HCT116 (cell line): Measurements from ENCODE around the gene MBD3L3. TPM values are rescaled to one million over a fixed set of nuclear protein-coding genes. Genes with fewer than 3 reads are reported as not detected.

Experiments used
- ATAC-seq: fragments of 200-7000 bp; cut with Tn5 transposase; 2 replicates; pipeline ENCODE4 v1.9.1; 2020; ENCODE audit warnings: mild to moderate bottlenecking, moderate library complexity
- BruUV-seq: library from RNA; stranded (reverse); fragments of 400-500 nt; replicated peaks from 2 replicates; lab custom pipeline; 2021; lab: Mats Ljungman, UMichigan
- CTCF ChIA-PET: fragments of 300-600 bp; sonication (Branson Sonifier 250); formaldehyde crosslinking; loops from one replicate; lab custom pipeline; 2021; ENCODE audit warnings: antibody characterized with exemption; lab: Charles Lee
- POLR2A ChIA-PET: fragments of 300-600, 350-600 bp; sonication (Branson Sonifier 250); formaldehyde crosslinking; loops from one replicate; lab custom pipeline; 2021; ENCODE audit warnings: antibody characterized with exemption; lab: Charles Lee
- RAD21 ChIA-PET, 2 experiments: fragments of 300-600 bp; sonication (Branson Sonifier 250); formaldehyde crosslinking; loops; one replicate each; lab custom pipeline; 2023; ENCODE audit warnings: low total read pairs in 2 of 2; ENCODE audit not compliant: uncharacterized antibody in 2 of 2, unreplicated experiment in 2 of 2, low non-redundant PET in 1 of 2; lab: Charles Lee
- DNase-seq: peaks from one replicate; pipeline ENCODE4 v3.0.0-alpha.2; 2010; ENCODE audit warnings: low read depth, low spot score
- H2AFZ ChIP-seq: fragments of 200-600 bp; shearing (Covaris generic), sonication (generic); 2 replicates; pipeline ENCODE4 v1.6.1; 2017; ENCODE audit warnings: low read depth, mixed run types, mixed read lengths, antibody characterized with exemption, low read length; ENCODE audit not compliant: poor library complexity, severe bottlenecking
- H3K27ac ChIP-seq: 2 replicates; pipeline ENCODE4 v1.5.1; 2012; ENCODE audit warnings: low read depth, low read length
- H3K27me3 ChIP-seq: fragments of 200-600 bp; sonication (generic); 2 replicates; pipeline ENCODE4 v1.6.1; 2016; ENCODE audit warnings: mixed run types, low read length, mixed read lengths; ENCODE audit not compliant: insufficient read depth
- H3K36me3 ChIP-seq, 2 experiments: fragments of 200-500 bp in 1 of 2; fragments of 200-600 bp in 1 of 2; sonication (Bioruptor generic) in 1 of 2; sonication (generic) in 1 of 2; 2 replicates each; pipeline versions ENCODE4 v1.5.1 to v1.6.1; 2014 to 2016; ENCODE audit warnings: low read length in 2 of 2, inconsistent platforms in 1 of 2, mixed read lengths in 1 of 2, mixed run types in 1 of 2; ENCODE audit not compliant: insufficient read depth in 2 of 2, control insufficient read depth in 1 of 2
- H3K4me1 ChIP-seq, 2 experiments: fragments of 200-600 bp in 1 of 2; sonication (generic) in 1 of 2; 2 replicates each; pipeline versions ENCODE4 v1.5.1 to v1.6.1; 2012 to 2017; ENCODE audit warnings: low read length in 2 of 2, inconsistent platforms in 1 of 2, mild to moderate bottlenecking in 1 of 2, mixed read lengths in 1 of 2, mixed run types in 1 of 2, moderate library complexity in 1 of 2; ENCODE audit not compliant: insufficient read depth in 2 of 2, control insufficient read depth in 1 of 2
- H3K4me2 ChIP-seq: fragments of 200-600 bp; sonication (generic); 2 replicates; pipeline ENCODE4 v1.6.1; 2017; ENCODE audit warnings: mixed run types, low read length, mixed read lengths
- H3K4me3 ChIP-seq, 2 experiments: fragments of 200-600 bp in 1 of 2; sonication (generic) in 1 of 2; replicated peaks in 1 of 2; 2 replicates each; pipeline ENCODE4 v1.5.1; 2011 to 2016; ENCODE audit warnings: low read length in 2 of 2, control low read depth in 1 of 2, low read depth in 1 of 2, mild to moderate bottlenecking in 1 of 2, mixed read lengths in 1 of 2, mixed run types in 1 of 2
- H3K79me2 ChIP-seq: fragments of 200-600 bp; sonication (generic); 2 replicates; pipeline ENCODE4 v1.6.1; 2017; ENCODE audit warnings: mild to moderate bottlenecking, mixed run types, low read length, moderate library complexity, mixed read lengths; ENCODE audit not compliant: insufficient read depth
- H3K9ac ChIP-seq: fragments of 200-600 bp; sonication (generic); 2 replicates; pipeline ENCODE4 v1.6.1; 2016; ENCODE audit warnings: low read length, mixed read lengths
- H3K9me2 ChIP-seq: fragments of 200-600 bp; sonication (generic), shearing (Covaris generic); 2 replicates; pipeline ENCODE4 v1.6.1; 2017; ENCODE audit warnings: mixed run types, mild to moderate bottlenecking, moderate library complexity; ENCODE audit not compliant: insufficient read depth
- H3K9me3 ChIP-seq, 2 experiments: fragments of 200-500 bp in 1 of 2; fragments of 200-600 bp in 1 of 2; sonication (Bioruptor generic) in 1 of 2; sonication (generic) in 1 of 2; 2 replicates each; pipeline ENCODE4 v1.6.1; 2014 to 2017; ENCODE audit warnings: low read length in 2 of 2, mixed read lengths in 2 of 2, inconsistent platforms in 1 of 2, low read depth in 1 of 2, mild to moderate bottlenecking in 1 of 2, mixed run types in 1 of 2, moderate library complexity in 1 of 2; ENCODE audit not compliant: control insufficient read depth in 1 of 2, insufficient read depth in 1 of 2
- H4K20me1 ChIP-seq: fragments of 200-600 bp; sonication (generic), shearing (Covaris generic); 2 replicates; pipeline ENCODE4 v1.6.1; 2017; ENCODE audit warnings: mixed run types, mild to moderate bottlenecking, moderate library complexity; ENCODE audit not compliant: insufficient read depth
- CEBPB ChIP-seq: IDR thresholded peaks from 2 replicates; pipeline ENCODE4 v1.6.1; 2012; ENCODE audit warnings: low read depth
- EGR1 ChIP-seq: IDR thresholded peaks from 2 replicates; pipeline ENCODE4 v1.6.1; 2012; ENCODE audit warnings: low read depth
- ELF1 ChIP-seq: IDR thresholded peaks from 2 replicates; pipeline ENCODE4 v1.6.1; 2012; ENCODE audit warnings: low read depth, borderline replicate concordance
- EZH2 ChIP-seq: fragments of 200-600 bp; sonication (generic); IDR thresholded peaks from 2 replicates; pipeline ENCODE4 v1.6.1; 2017; ENCODE audit warnings: antibody characterized with exemption, mixed run types
- EZH2phosphoT487 ChIP-seq: fragments of 200-600 bp; IDR thresholded peaks from 2 replicates; pipeline ENCODE4 v1.6.1; 2018; ENCODE audit warnings: antibody characterized with exemption, borderline replicate concordance
- JUND ChIP-seq: IDR thresholded peaks from 2 replicates; pipeline ENCODE4 v1.6.1; 2012
- POLR2AphosphoS5 ChIP-seq: IDR thresholded peaks from 2 replicates; pipeline ENCODE4 v1.6.1; 2011; ENCODE audit warnings: mild to moderate bottlenecking, low read depth, low read length, moderate library complexity
- SP1 ChIP-seq: IDR thresholded peaks from 2 replicates; pipeline ENCODE4 v1.6.1; 2012; ENCODE audit warnings: low read depth
- SRF ChIP-seq: IDR thresholded peaks from 2 replicates; pipeline ENCODE4 v1.6.1; 2012; ENCODE audit warnings: low read depth
- ZBTB33 ChIP-seq: IDR thresholded peaks from 2 replicates; pipeline ENCODE4 v1.6.1; 2011; ENCODE audit warnings: mild to moderate bottlenecking, low read length, moderate library complexity; ENCODE audit not compliant: insufficient replicate concordance; ENCODE audit errors: extremely low read depth
- ZFX ChIP-seq: fragments of 450-650 bp; IDR thresholded peaks from 2 replicates; pipeline ENCODE4 v1.6.1; 2017
- ZNF274 ChIP-seq: fragments of 200-500 bp; sonication (Bioruptor generic); IDR thresholded peaks from 2 replicates; pipeline ENCODE4 v1.6.1; 2014; ENCODE audit warnings: mild to moderate bottlenecking, low read depth, low read length, inconsistent platforms
- intact Hi-C: fragments of 100-400 bp; cut with micrococcal nuclease; formaldehyde crosslinking; loops from 2 replicates; pipeline ENCODE4 v1.10.0; 2022
- total RNA-seq: library from RNA; stranded (reverse); gene quantifications from one replicate; pipeline ENCODE4 v1.2.1, GENCODE V29; 2021; ENCODE audit not compliant: unreplicated experiment
- TF ChIP-seq, protein P1 (sequence below): IDR thresholded peaks from 2 replicates; pipeline ENCODE4 v1.6.1; 2012; ENCODE audit warnings: low read depth
- TF ChIP-seq, protein P2 (sequence below), 3 experiments: fragments of 200-600 bp in 1 of 3; sonication (generic) in 1 of 3; IDR thresholded peaks in 2 of 3; conservative IDR thresholded peaks in 1 of 3; 2 replicates each; pipeline ENCODE4 v1.5.1; 2012 to 2017; ENCODE audit warnings: low read depth in 2 of 3, low read length in 2 of 3, antibody characterized with exemption in 1 of 3, borderline replicate concordance in 1 of 3, control low read depth in 1 of 3, mild to moderate bottlenecking in 1 of 3, mixed read lengths in 1 of 3, mixed run types in 1 of 3, moderate library complexity in 1 of 3; ENCODE audit not compliant: insufficient read depth in 1 of 3

MBD3L3 gene
- total RNA-seq, 1 experiment from 2014 or later: not detected

GRCh38 chr19:7018828-7019227 lies 39.6 kb downstream of the MBD3L3 start (continued):
- TF ChIP-seq, protein P1, sequence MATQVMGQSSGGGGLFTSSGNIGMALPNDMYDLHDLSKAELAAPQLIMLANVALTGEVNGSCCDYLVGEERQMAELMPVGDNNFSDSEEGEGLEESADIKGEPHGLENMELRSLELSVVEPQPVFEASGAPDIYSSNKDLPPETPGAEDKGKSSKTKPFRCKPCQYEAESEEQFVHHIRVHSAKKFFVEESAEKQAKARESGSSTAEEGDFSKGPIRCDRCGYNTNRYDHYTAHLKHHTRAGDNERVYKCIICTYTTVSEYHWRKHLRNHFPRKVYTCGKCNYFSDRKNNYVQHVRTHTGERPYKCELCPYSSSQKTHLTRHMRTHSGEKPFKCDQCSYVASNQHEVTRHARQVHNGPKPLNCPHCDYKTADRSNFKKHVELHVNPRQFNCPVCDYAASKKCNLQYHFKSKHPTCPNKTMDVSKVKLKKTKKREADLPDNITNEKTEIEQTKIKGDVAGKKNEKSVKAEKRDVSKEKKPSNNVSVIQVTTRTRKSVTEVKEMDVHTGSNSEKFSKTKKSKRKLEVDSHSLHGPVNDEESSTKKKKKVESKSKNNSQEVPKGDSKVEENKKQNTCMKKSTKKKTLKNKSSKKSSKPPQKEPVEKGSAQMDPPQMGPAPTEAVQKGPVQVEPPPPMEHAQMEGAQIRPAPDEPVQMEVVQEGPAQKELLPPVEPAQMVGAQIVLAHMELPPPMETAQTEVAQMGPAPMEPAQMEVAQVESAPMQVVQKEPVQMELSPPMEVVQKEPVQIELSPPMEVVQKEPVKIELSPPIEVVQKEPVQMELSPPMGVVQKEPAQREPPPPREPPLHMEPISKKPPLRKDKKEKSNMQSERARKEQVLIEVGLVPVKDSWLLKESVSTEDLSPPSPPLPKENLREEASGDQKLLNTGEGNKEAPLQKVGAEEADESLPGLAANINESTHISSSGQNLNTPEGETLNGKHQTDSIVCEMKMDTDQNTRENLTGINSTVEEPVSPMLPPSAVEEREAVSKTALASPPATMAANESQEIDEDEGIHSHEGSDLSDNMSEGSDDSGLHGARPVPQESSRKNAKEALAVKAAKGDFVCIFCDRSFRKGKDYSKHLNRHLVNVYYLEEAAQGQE: no peak
- no peak for TF ChIP-seq EZH2
- TF ChIP-seq ZNF274: no peak
- no peak for TF ChIP-seq SP1
- TF ChIP-seq, protein P2, sequence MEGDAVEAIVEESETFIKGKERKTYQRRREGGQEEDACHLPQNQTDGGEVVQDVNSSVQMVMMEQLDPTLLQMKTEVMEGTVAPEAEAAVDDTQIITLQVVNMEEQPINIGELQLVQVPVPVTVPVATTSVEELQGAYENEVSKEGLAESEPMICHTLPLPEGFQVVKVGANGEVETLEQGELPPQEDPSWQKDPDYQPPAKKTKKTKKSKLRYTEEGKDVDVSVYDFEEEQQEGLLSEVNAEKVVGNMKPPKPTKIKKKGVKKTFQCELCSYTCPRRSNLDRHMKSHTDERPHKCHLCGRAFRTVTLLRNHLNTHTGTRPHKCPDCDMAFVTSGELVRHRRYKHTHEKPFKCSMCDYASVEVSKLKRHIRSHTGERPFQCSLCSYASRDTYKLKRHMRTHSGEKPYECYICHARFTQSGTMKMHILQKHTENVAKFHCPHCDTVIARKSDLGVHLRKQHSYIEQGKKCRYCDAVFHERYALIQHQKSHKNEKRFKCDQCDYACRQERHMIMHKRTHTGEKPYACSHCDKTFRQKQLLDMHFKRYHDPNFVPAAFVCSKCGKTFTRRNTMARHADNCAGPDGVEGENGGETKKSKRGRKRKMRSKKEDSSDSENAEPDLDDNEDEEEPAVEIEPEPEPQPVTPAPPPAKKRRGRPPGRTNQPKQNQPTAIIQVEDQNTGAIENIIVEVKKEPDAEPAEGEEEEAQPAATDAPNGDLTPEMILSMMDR (IDR thresholded peaks at IDR 0.05 in 2 of 3, conservative IDR thresholded peaks at IDR 0.05 in 1 of 3; ENCODE audit: borderline replicate concordance in 1 of 3, insufficient read depth in 1 of 3, low read depth in 2 of 3, low read length in 2 of 3): no peak
- TF ChIP-seq EGR1: no peak

DNA sequence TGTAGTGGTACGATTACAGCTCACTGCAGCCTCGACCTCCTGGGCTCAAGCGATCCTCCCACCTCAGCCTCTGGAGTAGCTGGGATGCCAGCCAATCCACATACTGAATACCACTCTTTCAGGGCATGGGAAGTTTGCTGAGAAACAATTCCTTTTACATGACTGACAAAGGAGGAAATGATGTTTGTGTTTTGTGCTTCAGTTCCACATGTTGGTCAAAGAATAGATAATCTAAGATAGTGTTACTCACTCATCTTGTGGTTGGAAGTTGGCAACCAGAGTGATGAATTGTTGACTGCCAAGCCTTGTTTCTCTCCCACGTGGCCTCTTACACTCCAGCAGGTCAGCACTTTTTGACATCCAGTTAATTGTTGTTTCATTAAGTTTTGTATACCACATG lies 44.8 kb downstream of the MBD3L3 start:
- CTCF ChIA-PET: no interaction called here
- DNase-seq (no peak), ATAC-seq (no peak)
- Histone ChIP-seq H3K4me2 (no peak overlapping the region), H3K36me3 (no peaks in the 10 kb centered on the region), H3K79me2 (no peaks in the 10 kb centered on the region), H3K27ac (no peak overlapping the region), H4K20me1 (no peaks in the 10 kb centered on the region), H3K27me3 (no peaks in the 10 kb centered on the region), H3K9me3 (no peaks in the 10 kb centered on the region), H3K4me3 (no peak overlapping the region), H2AFZ (no peak overlapping the region), H3K9me2 (no peaks in the 10 kb centered on the region), H3K9ac (no peak overlapping the region), H3K4me1 (no peaks in the 10 kb centered on the region)
- RAD21 ChIA-PET: interaction anchor here in 1 of 2 experiments (1.1 kb wide), 1 partner anchor 55 kb away, joined by 3 read pairs; the partner anchor contains the start of gene ZNF557
- intact Hi-C loops: no loop called here
- no TSS peak for BruUV-seq
- POLR2A ChIA-PET: no interaction called here
- TF ChIP-seq ELF1: no peak
- TF ChIP-seq, protein P1: no peak
- no peak for TF ChIP-seq ZFX
- no peak for TF ChIP-seq EZH2phosphoT487
- no peak for TF ChIP-seq POLR2AphosphoS5
- no peak for TF ChIP-seq SRF
- TF ChIP-seq CEBPB: no peak
- TF ChIP-seq ZBTB33: no peak
- TF ChIP-seq JUND: no peak
